K562 (cell line): ENCODE results near the gene PIM3.

Experiments
- CBX1 ChIP-seq: sonication (generic); IDR thresholded peaks from 2 replicates; pipeline ENCODE4 v1.6.1; 2016; ENCODE audit warnings: antibody characterized with exemption, low read depth, mild to moderate bottlenecking
- CBX3 ChIP-seq, 2 experiments: IDR thresholded peaks; 1 replicate in 1 of 2; 2 replicates in 1 of 2; pipeline ENCODE4 v1.6.1; 2012; ENCODE audit warnings: inconsistent platforms in 2 of 2, low read length in 2 of 2, borderline replicate concordance in 1 of 2, control low read depth in 1 of 2
- CHD4 ChIP-seq: fragments of 200-600 bp; sonication (generic); IDR thresholded peaks from 3 replicates; pipeline ENCODE4 v1.6.1; 2012; ENCODE audit warnings: low read depth, mild to moderate bottlenecking, mixed read lengths, low read length, inconsistent platforms; ENCODE audit not compliant: insufficient read depth, insufficient replicate concordance, poor library complexity, severe bottlenecking
- EZH2 ChIP-seq: IDR thresholded peaks from 2 replicates; pipeline ENCODE4 v1.6.1; 2012; ENCODE audit warnings: low read depth, mild to moderate bottlenecking, inconsistent platforms, low read length, borderline replicate concordance
- FOXK2 ChIP-seq, 2 experiments: fragments of 450-650 bp; IDR thresholded peaks in 1 of 2; conservative IDR thresholded peaks in 1 of 2; 2 replicates each; pipeline ENCODE4 v1.6.1; 2016; ENCODE audit warnings: low read depth in 2 of 2, mild to moderate bottlenecking in 1 of 2
- GABPA ChIP-seq: fragments of 200-800 bp; sonication (Bioruptor generic); conservative IDR thresholded peaks from 2 replicates; pipeline ENCODE4 v1.6.1; 2016; ENCODE audit warnings: low read depth, missing genetic modification characterization, missing compliant biosample characterization
- RBFOX2 ChIP-seq: fragments of 200-400 bp; formaldehyde crosslinking; IDR thresholded peaks from 2 replicates; pipeline ENCODE4 v1.6.1; 2017; ENCODE audit warnings: low read depth, mild to moderate bottlenecking, low read length, moderate library complexity
- TAF1 ChIP-seq: IDR thresholded peaks from 2 replicates; pipeline ENCODE4 v1.6.1; 2011; ENCODE audit warnings: mild to moderate bottlenecking, low read length, moderate library complexity; ENCODE audit not compliant: insufficient read depth, control insufficient read depth, severe bottlenecking; ENCODE audit errors: extremely low read depth
- YY1 ChIP-seq, 3 experiments: IDR thresholded peaks; 2 replicates each; pipeline ENCODE4 v1.6.1; 2011; ENCODE audit warnings: low read length in 2 of 3, mild to moderate bottlenecking in 2 of 3, moderate library complexity in 2 of 3, borderline replicate concordance in 1 of 3, control low read depth in 1 of 3, low read depth in 1 of 3; ENCODE audit not compliant: insufficient read depth in 3 of 3, insufficient replicate concordance in 2 of 3, control insufficient read depth in 1 of 3, insufficient read length in 1 of 3; ENCODE audit errors: extremely low read depth in 1 of 3
- TF ChIP-seq, protein P1 (sequence below), 3 experiments: IDR thresholded peaks in 2 of 3; conservative IDR thresholded peaks in 1 of 3; 2 replicates each; pipeline ENCODE4 v1.5.1; 2011 to 2012; ENCODE audit warnings: low read length in 3 of 3, mild to moderate bottlenecking in 3 of 3, control low read depth in 2 of 3, improper control_type of control experiment in 1 of 3, inconsistent platforms in 1 of 3, low read depth in 1 of 3, mixed read lengths in 1 of 3, moderate library complexity in 1 of 3; ENCODE audit not compliant: insufficient read depth in 2 of 3
- TF ChIP-seq, protein P2 (sequence below), 2 experiments: fragments of 450-650 bp in 1 of 2; sonication (generic) in 1 of 2; formaldehyde crosslinking in 1 of 2; IDR thresholded peaks in 1 of 2; conservative IDR thresholded peaks in 1 of 2; 2 replicates each; pipeline versions ENCODE4 v1.6.1 to v1.8.1; 2016 to 2023; ENCODE audit warnings: mild to moderate bottlenecking in 2 of 2, moderate library complexity in 2 of 2, inconsistent platforms in 1 of 2, missing genetic modification reagents in 1 of 2
- TF ChIP-seq, protein P3 (sequence below): fragments of 250-450 bp; sonication (Bioruptor Pico); IDR thresholded peaks from 2 replicates; pipeline ENCODE4 v1.4.0; 2020; ENCODE audit warnings: mild to moderate bottlenecking, moderate library complexity, borderline replicate concordance
- TF ChIP-seq, protein P4 (sequence below), 2 experiments: fragments of 450-650 bp; formaldehyde crosslinking in 1 of 2; IDR thresholded peaks; 2 replicates each; pipeline versions ENCODE4 v1.4.0 to v1.6.1; 2014 to 2020; ENCODE audit warnings: mild to moderate bottlenecking in 2 of 2, borderline replicate concordance in 1 of 2, low read depth in 1 of 2
- TF ChIP-seq, protein P5 (sequence below): sonication (generic); formaldehyde crosslinking; IDR thresholded peaks from 2 replicates; pipeline ENCODE4 v1.8.0; 2022; ENCODE audit warnings: mild to moderate bottlenecking, low read depth, missing genetic modification reagents

DNA sequence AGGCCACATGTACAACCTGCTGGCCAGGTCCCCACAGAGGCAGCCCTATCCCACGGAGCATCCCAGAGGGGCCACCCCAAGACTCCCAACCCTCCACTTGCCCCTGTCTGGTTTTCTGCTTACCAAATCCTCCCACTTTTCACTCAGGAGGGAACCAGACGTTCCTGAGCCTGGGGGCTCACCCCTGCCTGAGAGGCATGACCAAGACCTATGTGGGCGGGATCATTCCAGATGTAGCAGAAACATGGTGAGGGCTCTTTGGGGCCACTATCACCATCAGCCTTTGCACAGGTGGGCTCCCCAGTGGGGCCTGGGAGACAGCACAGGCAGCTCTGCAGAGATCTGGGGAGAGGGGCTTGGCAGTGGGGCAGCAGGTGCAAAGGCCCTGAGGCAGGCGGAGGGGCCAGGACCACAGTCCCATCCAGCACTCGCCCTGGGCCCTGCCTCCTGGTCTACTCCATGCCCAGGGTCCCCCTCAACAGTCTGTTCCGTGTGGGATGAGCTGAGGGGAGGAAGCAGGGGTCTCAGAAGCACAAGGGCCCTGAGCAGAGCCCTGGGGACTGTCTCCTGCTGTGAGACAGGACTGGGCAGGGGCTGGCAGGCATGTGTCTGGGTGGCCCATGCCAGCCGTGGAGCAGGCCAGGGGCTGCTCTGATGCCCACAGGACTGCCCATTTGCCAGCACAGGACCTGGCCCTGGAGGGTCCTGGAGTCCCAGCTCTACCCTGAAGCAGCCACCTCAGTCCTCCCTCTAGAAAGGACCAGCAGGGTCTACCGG, 9.4 kb downstream of the PIM3 start:
- TF ChIP-seq, protein P1, sequence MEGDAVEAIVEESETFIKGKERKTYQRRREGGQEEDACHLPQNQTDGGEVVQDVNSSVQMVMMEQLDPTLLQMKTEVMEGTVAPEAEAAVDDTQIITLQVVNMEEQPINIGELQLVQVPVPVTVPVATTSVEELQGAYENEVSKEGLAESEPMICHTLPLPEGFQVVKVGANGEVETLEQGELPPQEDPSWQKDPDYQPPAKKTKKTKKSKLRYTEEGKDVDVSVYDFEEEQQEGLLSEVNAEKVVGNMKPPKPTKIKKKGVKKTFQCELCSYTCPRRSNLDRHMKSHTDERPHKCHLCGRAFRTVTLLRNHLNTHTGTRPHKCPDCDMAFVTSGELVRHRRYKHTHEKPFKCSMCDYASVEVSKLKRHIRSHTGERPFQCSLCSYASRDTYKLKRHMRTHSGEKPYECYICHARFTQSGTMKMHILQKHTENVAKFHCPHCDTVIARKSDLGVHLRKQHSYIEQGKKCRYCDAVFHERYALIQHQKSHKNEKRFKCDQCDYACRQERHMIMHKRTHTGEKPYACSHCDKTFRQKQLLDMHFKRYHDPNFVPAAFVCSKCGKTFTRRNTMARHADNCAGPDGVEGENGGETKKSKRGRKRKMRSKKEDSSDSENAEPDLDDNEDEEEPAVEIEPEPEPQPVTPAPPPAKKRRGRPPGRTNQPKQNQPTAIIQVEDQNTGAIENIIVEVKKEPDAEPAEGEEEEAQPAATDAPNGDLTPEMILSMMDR (IDR thresholded peaks at IDR 0.05 in 2 of 3, conservative IDR thresholded peaks at IDR 0.05 in 1 of 3; ENCODE audit: insufficient read depth in 2 of 3, low read depth in 1 of 3, low read length in 3 of 3): no peak
- TF ChIP-seq, protein P2, sequence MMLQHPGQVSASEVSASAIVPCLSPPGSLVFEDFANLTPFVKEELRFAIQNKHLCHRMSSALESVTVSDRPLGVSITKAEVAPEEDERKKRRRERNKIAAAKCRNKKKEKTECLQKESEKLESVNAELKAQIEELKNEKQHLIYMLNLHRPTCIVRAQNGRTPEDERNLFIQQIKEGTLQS (IDR thresholded peaks at IDR 0.05): no peak
- TF ChIP-seq, protein P2 (CRISPR knock-in tag; conservative IDR thresholded peaks at IDR 0.05): no peak
- TF ChIP-seq, protein P3, sequence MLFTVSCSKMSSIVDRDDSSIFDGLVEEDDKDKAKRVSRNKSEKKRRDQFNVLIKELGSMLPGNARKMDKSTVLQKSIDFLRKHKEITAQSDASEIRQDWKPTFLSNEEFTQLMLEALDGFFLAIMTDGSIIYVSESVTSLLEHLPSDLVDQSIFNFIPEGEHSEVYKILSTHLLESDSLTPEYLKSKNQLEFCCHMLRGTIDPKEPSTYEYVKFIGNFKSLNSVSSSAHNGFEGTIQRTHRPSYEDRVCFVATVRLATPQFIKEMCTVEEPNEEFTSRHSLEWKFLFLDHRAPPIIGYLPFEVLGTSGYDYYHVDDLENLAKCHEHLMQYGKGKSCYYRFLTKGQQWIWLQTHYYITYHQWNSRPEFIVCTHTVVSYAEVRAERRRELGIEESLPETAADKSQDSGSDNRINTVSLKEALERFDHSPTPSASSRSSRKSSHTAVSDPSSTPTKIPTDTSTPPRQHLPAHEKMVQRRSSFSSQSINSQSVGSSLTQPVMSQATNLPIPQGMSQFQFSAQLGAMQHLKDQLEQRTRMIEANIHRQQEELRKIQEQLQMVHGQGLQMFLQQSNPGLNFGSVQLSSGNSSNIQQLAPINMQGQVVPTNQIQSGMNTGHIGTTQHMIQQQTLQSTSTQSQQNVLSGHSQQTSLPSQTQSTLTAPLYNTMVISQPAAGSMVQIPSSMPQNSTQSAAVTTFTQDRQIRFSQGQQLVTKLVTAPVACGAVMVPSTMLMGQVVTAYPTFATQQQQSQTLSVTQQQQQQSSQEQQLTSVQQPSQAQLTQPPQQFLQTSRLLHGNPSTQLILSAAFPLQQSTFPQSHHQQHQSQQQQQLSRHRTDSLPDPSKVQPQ: no peak
- TF ChIP-seq GABPA (tag): no peak
- TF ChIP-seq, protein P4, sequence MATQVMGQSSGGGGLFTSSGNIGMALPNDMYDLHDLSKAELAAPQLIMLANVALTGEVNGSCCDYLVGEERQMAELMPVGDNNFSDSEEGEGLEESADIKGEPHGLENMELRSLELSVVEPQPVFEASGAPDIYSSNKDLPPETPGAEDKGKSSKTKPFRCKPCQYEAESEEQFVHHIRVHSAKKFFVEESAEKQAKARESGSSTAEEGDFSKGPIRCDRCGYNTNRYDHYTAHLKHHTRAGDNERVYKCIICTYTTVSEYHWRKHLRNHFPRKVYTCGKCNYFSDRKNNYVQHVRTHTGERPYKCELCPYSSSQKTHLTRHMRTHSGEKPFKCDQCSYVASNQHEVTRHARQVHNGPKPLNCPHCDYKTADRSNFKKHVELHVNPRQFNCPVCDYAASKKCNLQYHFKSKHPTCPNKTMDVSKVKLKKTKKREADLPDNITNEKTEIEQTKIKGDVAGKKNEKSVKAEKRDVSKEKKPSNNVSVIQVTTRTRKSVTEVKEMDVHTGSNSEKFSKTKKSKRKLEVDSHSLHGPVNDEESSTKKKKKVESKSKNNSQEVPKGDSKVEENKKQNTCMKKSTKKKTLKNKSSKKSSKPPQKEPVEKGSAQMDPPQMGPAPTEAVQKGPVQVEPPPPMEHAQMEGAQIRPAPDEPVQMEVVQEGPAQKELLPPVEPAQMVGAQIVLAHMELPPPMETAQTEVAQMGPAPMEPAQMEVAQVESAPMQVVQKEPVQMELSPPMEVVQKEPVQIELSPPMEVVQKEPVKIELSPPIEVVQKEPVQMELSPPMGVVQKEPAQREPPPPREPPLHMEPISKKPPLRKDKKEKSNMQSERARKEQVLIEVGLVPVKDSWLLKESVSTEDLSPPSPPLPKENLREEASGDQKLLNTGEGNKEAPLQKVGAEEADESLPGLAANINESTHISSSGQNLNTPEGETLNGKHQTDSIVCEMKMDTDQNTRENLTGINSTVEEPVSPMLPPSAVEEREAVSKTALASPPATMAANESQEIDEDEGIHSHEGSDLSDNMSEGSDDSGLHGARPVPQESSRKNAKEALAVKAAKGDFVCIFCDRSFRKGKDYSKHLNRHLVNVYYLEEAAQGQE (IDR thresholded peaks at IDR 0.05; ENCODE audit: borderline replicate concordance): no peak
- TF ChIP-seq, protein P4 (CRISPR knock-in tag; IDR thresholded peaks at IDR 0.05; ENCODE audit: low read depth): no peak
- TF ChIP-seq EZH2: no peak
- TF ChIP-seq, protein P5, sequence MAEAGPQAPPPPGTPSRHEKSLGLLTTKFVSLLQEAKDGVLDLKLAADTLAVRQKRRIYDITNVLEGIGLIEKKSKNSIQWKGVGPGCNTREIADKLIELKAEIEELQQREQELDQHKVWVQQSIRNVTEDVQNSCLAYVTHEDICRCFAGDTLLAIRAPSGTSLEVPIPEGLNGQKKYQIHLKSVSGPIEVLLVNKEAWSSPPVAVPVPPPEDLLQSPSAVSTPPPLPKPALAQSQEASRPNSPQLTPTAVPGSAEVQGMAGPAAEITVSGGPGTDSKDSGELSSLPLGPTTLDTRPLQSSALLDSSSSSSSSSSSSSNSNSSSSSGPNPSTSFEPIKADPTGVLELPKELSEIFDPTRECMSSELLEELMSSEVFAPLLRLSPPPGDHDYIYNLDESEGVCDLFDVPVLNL (CRISPR knock-in tag): no peak
- no peak for TF ChIP-seq YY1 (IDR thresholded peaks at IDR 0.05; ENCODE audit: borderline replicate concordance in 1 of 3, control insufficient read depth in 1 of 3, extremely low read depth in 1 of 3, insufficient read depth in 3 of 3, insufficient read length in 1 of 3, insufficient replicate concordance in 2 of 3, low read depth in 1 of 3, low read length in 2 of 3)
- TF ChIP-seq CBX3 (IDR thresholded peaks at IDR 0.05; ENCODE audit: borderline replicate concordance in 1 of 2, low read length in 2 of 2): no peak
- no peak for TF ChIP-seq CHD4
- TF ChIP-seq TAF1: no peak
- no peak for TF ChIP-seq RBFOX2
- no peak for TF ChIP-seq FOXK2 (conservative IDR thresholded peaks at IDR 0.05 in 1 of 2, IDR thresholded peaks at IDR 0.05 in 1 of 2; ENCODE audit: low read depth in 2 of 2)
- TF ChIP-seq CBX1: no peak
